Measurements from ENCODE around the gene CAPN5. TPM values are rescaled to one million over a fixed set of nuclear protein-coding genes. Genes with fewer than 3 reads are reported as not detected.

CAPN5 gene
- total and polyA plus RNA-seq, 2 donors (not counting 1 experiment from before 2014, with no cell fraction given), result 17.5 to 20.4 TPM

DNA sequence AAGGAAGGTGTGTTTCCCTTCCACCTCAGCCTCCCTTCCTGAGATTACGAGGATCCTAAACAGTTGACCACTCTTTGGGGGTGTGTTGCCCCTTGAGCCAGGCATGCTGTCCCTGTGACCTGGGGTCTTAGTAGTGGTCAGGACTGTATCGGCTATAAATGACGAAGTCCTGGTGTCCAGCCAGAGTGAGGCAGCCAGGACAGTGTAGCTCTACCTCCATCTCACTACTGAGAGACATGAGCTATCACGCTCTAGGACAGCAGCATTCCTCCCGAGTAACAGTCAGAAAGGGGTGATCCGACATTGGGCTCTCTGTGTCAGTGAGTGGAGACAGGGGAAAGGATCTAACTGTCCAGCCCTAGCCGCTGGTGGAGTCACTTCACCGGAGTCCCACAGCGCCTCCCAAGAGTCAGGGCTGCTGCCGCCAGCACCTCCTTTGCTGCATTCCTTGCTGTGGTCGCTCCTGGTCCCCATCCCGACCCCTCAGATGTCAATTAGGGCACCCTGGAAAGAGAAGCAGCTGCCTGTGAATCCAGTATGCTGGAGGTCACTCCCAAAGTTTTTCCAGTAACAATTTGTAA is 35.8 kb upstream of the CAPN5 start:
- H3K4me3 ChIP-seq (replicated peaks in 1 of 4; ENCODE audit: control extremely low read depth in 1 of 4, insufficient read depth in 1 of 4, low read depth in 3 of 4, low read length in 4 of 4), result no peak overlapping the region
- peaks cover 19% of the 10 kb centered on the region for H3K27me3 ChIP-seq (ENCODE audit: control insufficient read depth, insufficient read depth, low read length)
- no peak for DNase-seq (ENCODE audit: low read depth in 2 of 2)

DNA sequence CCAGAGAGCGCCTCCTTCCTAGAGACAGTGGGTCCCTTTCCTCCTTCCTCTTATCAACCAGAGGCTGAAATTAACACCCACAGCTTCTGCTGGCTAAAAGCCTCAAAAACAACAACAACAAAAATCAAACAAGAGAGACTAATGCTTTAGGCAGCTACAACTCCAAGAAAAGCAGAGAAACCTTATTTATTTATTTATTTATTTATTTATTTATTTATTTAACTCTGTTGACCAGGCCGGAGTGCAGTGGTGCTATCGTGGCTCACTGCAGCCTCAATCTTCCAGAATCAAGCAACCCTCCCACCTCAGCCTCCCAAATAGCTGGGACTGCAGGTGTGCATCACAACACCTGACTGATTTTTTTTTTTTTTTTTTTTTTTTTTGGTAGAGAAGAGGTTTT is 35.2 kb upstream of the CAPN5 start:
- no peak overlapping the region for H3K4me3 ChIP-seq (replicated peaks in 1 of 4; ENCODE audit: control extremely low read depth in 1 of 4, insufficient read depth in 1 of 4, low read depth in 3 of 4, low read length in 4 of 4)
- no peaks in the 10 kb centered on the region for H4K20me1 ChIP-seq (ENCODE audit: control insufficient read depth, extremely low read depth, insufficient read depth, low read length)
- H3K27ac ChIP-seq (ENCODE audit: insufficient read depth, low read length), result no peak overlapping the region
- no peaks in the 10 kb centered on the region for H3K79me2 ChIP-seq (ENCODE audit: control insufficient read depth, insufficient read depth, low read length)
- DNase-seq (ENCODE audit: low read depth in 2 of 2), result no peak
- no peaks in the 10 kb centered on the region for H3K9me3 ChIP-seq (ENCODE audit: control insufficient read depth, insufficient read depth, low read depth, low read length)
- H3K4me2 ChIP-seq (ENCODE audit: extremely low read depth, insufficient read depth, low read length), result no peak overlapping the region
- no peaks in the 10 kb centered on the region for H3K36me3 ChIP-seq (ENCODE audit: control insufficient read depth, insufficient read depth, low read length)
- no peak overlapping the region for H2AFZ ChIP-seq (ENCODE audit: low read length)
- H3K4me1 ChIP-seq (ENCODE audit: control insufficient read depth, extremely low read depth, insufficient read depth, low read length), result no peaks in the 10 kb centered on the region
- H3K9ac ChIP-seq (ENCODE audit: insufficient read depth, low read length), result no peak overlapping the region
- TF ChIP-seq EZH2 (IDR thresholded peaks at IDR 0.05; ENCODE audit: low read length, missing control alignments) (no peak), CTCF (conservative IDR thresholded peaks at IDR 0.05 in 1 of 2, IDR thresholded peaks at IDR 0.05 in 1 of 2; ENCODE audit: low read depth in 1 of 2, low read length in 2 of 2) (no peak)
- peaks cover 24% of the 10 kb centered on the region for H3K27me3 ChIP-seq (ENCODE audit: control insufficient read depth, insufficient read depth, low read length)

More for the DNA sequence above, 35.8 kb upstream of the CAPN5 start:
- Histone ChIP-seq H3K4me1 (ENCODE audit: control insufficient read depth, extremely low read depth, insufficient read depth, low read length) (no peaks in the 10 kb centered on the region), H3K79me2 (ENCODE audit: control insufficient read depth, insufficient read depth, low read length) (no peaks in the 10 kb centered on the region), H2AFZ (ENCODE audit: low read length) (no peak overlapping the region), H3K36me3 (ENCODE audit: control insufficient read depth, insufficient read depth, low read length) (no peaks in the 10 kb centered on the region), H3K9me3 (ENCODE audit: control insufficient read depth, insufficient read depth, low read depth, low read length) (no peaks in the 10 kb centered on the region), H3K4me2 (ENCODE audit: extremely low read depth, insufficient read depth, low read length) (no peak overlapping the region), H4K20me1 (ENCODE audit: control insufficient read depth, extremely low read depth, insufficient read depth, low read length) (no peaks in the 10 kb centered on the region), H3K9ac (ENCODE audit: insufficient read depth, low read length) (no peak overlapping the region), H3K27ac (ENCODE audit: insufficient read depth, low read length) (no peak overlapping the region)
- no peak for TF ChIP-seq CTCF (conservative IDR thresholded peaks at IDR 0.05 in 1 of 2, IDR thresholded peaks at IDR 0.05 in 1 of 2; ENCODE audit: low read depth in 1 of 2, low read length in 2 of 2)
- no peak for TF ChIP-seq EZH2 (IDR thresholded peaks at IDR 0.05; ENCODE audit: low read length, missing control alignments)

DNA sequence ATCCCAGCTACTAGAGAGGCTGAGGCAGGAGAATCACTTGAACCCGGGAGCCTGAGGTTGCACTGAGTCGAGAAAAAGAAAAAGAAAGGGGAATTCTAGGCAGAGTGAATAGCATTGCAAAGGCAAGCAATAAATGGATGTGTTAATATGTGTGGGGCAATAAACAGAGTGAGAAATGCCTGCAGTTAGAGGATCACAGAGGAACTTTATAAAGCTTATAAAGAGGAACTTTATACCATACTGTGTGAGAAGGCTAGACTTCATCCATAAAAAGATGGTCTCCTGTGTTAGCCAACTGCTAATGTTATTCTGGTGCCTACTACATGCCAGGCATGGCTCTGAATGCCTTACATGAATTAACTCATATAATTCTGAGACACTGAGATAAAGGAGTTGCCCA is 31.7 kb upstream of the CAPN5 start:
- Histone ChIP-seq H3K27me3 (ENCODE audit: control insufficient read depth, insufficient read depth, low read length) (peaks cover 26% of the 10 kb centered on the region), H3K4me1 (ENCODE audit: control insufficient read depth, extremely low read depth, insufficient read depth, low read length) (no peaks in the 10 kb centered on the region), H3K4me3 (replicated peaks in 1 of 4; ENCODE audit: control extremely low read depth in 1 of 4, insufficient read depth in 1 of 4, low read depth in 3 of 4, low read length in 4 of 4) (no peak overlapping the region), H3K4me2 (ENCODE audit: extremely low read depth, insufficient read depth, low read length) (no peak overlapping the region), H2AFZ (ENCODE audit: low read length) (no peak overlapping the region), H3K79me2 (ENCODE audit: control insufficient read depth, insufficient read depth, low read length) (no peaks in the 10 kb centered on the region), H4K20me1 (ENCODE audit: control insufficient read depth, extremely low read depth, insufficient read depth, low read length) (no peaks in the 10 kb centered on the region), H3K9me3 (ENCODE audit: control insufficient read depth, insufficient read depth, low read depth, low read length) (no peaks in the 10 kb centered on the region), H3K36me3 (ENCODE audit: control insufficient read depth, insufficient read depth, low read length) (no peaks in the 10 kb centered on the region), H3K27ac (ENCODE audit: insufficient read depth, low read length) (no peak overlapping the region), H3K9ac (ENCODE audit: insufficient read depth, low read length) (no peak overlapping the region)
- no peak for DNase-seq (ENCODE audit: low read depth in 2 of 2)
- TF ChIP-seq CTCF (conservative IDR thresholded peaks at IDR 0.05 in 1 of 2, IDR thresholded peaks at IDR 0.05 in 1 of 2; ENCODE audit: low read depth in 1 of 2, low read length in 2 of 2), result no peak

Data from fibroblast of lung (primary cell).